Activated CD4-positive, alpha-beta T cell treated with anti-CD3 and anti-CD28 coated beads, Interleukin-2, amount 10 ng/mL, durations not matched to agents 7 days and 5 days (primary cell): ENCODE data around the gene STK32C. TPM values are rescaled to one million over a fixed set of nuclear protein-coding genes. Genes with fewer than 3 reads are reported as not detected.
"Not testable (repeated sequence)": the region's sequence is repeated elsewhere in the genome, so short reads cannot be mapped to it uniquely, and the experiment has no call there.

ENCODE experiments used
- CTCF ChIA-PET: fragments of 350-600 bp; sonication (Branson Sonifier 250); formaldehyde crosslinking; loops from one replicate; lab custom pipeline; 2021; ENCODE audit warnings: antibody characterized with exemption; lab: Charles Lee
- POLR2A ChIA-PET: fragments of 350-600 bp; sonication (Branson Sonifier 250); formaldehyde crosslinking; loops from one replicate; lab custom pipeline; 2021; ENCODE audit warnings: antibody characterized with exemption; lab: Charles Lee
- DNase-seq: peaks from one replicate; pipeline ENCODE4 v3.0.0-alpha.2; 2020
- H3K27ac Mint-ChIP-seq: one replicate; pipeline ENCODE4 v1.8.0; 2021; ENCODE audit warnings: mild to moderate bottlenecking, moderate library complexity, mixed read lengths
- H3K27me3 Mint-ChIP-seq: one replicate; pipeline ENCODE4 v1.8.0; 2021; ENCODE audit warnings: mixed read lengths
- H3K36me3 Mint-ChIP-seq: one replicate; pipeline ENCODE4 v1.8.0; 2021; ENCODE audit warnings: low read depth, mixed read lengths
- H3K4me1 Mint-ChIP-seq: one replicate; pipeline ENCODE4 v1.8.0; 2021; ENCODE audit warnings: mixed read lengths
- H3K4me3 Mint-ChIP-seq: one replicate; pipeline ENCODE4 v1.8.0; 2021; ENCODE audit warnings: mild to moderate bottlenecking, moderate library complexity, mixed read lengths
- H3K9me3 Mint-ChIP-seq: one replicate; pipeline ENCODE4 v1.8.0; 2021; ENCODE audit warnings: mixed read lengths
- total RNA-seq, 2 experiments: library from RNA; stranded (reverse); gene quantifications; one replicate each; pipeline ENCODE4 v1.2.3, GENCODE V29; 2021

The STK32C gene
- total RNA-seq, 2 experiments from 2014 or later, result 11.1 to 15.2 TPM

DNA sequence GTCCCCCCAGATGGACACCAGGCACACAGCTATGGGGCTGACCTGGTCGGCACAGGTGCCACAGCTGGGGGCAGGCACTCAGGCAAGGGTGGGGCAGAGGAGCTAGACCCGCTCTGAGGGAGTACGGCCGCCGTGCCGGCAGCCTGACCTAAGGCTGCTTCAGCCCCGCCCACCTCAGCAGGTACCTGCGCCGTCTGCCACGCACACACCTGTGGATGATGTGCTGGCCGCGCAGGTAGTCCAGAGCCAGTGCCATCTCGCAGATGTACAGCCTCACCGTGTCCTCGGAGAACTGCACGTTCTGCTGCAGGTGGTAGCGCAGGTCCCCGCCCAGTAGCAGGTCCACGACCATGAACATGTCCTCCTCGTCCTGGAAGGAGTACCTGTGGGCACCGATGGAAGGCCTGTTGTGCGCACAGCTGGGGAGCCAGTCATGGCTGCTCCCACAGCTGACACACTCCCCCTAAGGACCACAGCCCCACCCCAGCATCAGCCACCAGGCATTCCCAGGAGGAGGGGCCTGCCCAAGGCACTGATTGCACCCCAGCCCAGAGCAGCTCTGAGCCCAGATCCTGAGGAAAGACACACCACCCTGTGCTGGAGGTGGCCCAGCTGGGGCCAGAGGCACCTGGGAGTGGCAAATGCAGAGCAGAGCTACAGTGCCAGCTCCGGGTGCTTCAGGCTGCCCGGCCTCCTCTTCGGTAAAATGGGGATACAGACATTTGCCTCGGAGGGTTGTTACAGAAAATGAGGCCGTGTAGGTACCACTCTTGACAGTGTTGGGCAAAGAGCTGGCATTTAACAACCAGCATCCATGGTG, 81.0 kb downstream of the STK32C start:
- H3K36me3 Mint-ChIP-seq, result peaks cover 3% of the 10 kb centered on the region
- no peak overlapping the region for H3K4me3 Mint-ChIP-seq
- H3K9me3 Mint-ChIP-seq, result no peaks in the 10 kb centered on the region
- H3K27ac Mint-ChIP-seq, result no peak overlapping the region
- POLR2A ChIA-PET, result no interaction called here
- CTCF ChIA-PET, result interaction anchor here (1.0 kb wide), 1 partner anchor 188 kb away, joined by 3 read pairs; no protein-coding TSS in a partner anchor
- H3K4me1 Mint-ChIP-seq, result peaks cover 34% of the 10 kb centered on the region
- no peaks in the 10 kb centered on the region for H3K27me3 Mint-ChIP-seq
- DNase-seq, result no peak

DNA sequence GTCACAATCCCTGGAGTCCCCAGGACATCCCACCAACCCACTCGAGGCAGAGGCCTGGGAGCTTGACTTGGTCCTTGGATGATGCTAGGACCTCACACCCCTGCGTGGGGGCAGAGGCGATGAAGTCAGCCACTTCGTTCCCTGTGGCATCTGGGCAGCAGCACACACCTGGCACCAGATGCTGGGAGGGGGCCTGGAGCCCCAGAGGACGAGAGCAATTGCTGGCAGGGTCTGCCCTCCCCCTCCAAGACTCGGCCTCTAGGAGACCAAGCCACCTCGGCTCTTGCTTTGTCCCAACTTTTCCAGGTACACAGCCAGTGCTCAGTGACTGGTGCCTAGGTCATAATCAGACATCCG, 81.9 kb downstream of the STK32C start:
- H3K9me3 Mint-ChIP-seq, result no peaks in the 10 kb centered on the region
- ChIA-PET CTCF (interaction anchor here (1.0 kb wide), 2 partner anchors 189 to 227 kb away, joined by 3 read pairs; no protein-coding TSS in a partner anchor), POLR2A (no interaction called here)
- DNase-seq, result no peak
- peaks cover 24% of the 10 kb centered on the region for H3K4me1 Mint-ChIP-seq
- H3K27me3 Mint-ChIP-seq, result no peaks in the 10 kb centered on the region
- H3K4me3 Mint-ChIP-seq, result no peak overlapping the region
- no peak overlapping the region for H3K27ac Mint-ChIP-seq
- H3K36me3 Mint-ChIP-seq, result peaks cover 3% of the 10 kb centered on the region

DNA sequence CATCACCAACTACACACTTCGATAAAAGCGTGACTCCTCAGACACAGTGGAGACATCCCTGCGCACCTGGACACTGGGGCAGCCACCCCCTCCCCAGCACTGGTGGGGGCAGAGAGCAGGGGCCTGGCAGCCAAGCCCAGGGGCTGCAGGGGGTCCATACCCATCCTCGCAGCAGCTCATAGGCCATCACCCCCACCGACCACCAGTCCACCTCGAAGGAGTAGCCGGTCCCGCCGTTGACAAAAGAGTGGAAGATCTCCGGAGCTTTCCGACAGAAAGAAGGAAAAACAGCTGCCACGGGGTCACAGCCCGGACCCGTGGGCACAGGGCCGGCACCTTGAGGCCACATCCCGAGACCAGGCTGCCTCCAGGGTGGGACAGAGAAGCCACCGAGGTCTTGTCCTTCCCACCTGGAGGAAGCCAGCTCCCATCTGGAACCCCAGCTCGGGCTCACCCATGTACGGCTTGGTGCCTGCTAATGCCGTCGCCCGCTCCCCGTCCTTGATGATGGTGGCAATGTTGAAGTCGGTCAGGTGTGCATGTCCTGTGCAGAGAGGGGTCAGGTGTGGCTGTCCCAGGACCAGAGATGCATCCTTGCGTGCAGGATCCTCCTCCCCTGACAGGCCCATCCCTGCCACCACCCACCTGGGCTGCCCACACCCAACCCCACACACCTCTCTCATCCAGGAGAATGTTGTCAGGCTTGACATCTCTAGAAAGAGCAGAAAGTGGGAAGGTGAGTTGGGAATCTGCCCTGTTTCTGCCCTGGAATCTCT, 82.5 kb downstream of the STK32C start:
- peaks cover 21% of the 10 kb centered on the region for H3K4me1 Mint-ChIP-seq
- no peak for DNase-seq
- H3K27me3 Mint-ChIP-seq, result no peaks in the 10 kb centered on the region
- ChIA-PET POLR2A (no interaction called here), CTCF (interaction anchor here (1.0 kb wide), 2 partner anchors 67 to 227 kb away, joined by 3 read pairs; no protein-coding TSS in a partner anchor)
- no peak overlapping the region for H3K27ac Mint-ChIP-seq
- H3K4me3 Mint-ChIP-seq, result no peak overlapping the region
- H3K9me3 Mint-ChIP-seq, result no peaks in the 10 kb centered on the region
- H3K36me3 Mint-ChIP-seq, result peaks cover 3% of the 10 kb centered on the region

GRCh38 chr10:132224343-132225072, 83.2 kb downstream of the STK32C start:
- H3K36me3 Mint-ChIP-seq, result no peaks in the 10 kb centered on the region
- CTCF ChIA-PET, result interaction anchor here (1.0 to 1.9 kb wide), 4 partner anchors 10 to 228 kb away, joined by 3 to 5 read pairs (median 3); no protein-coding TSS in a partner anchor
- POLR2A ChIA-PET, result no interaction called here

DNA sequence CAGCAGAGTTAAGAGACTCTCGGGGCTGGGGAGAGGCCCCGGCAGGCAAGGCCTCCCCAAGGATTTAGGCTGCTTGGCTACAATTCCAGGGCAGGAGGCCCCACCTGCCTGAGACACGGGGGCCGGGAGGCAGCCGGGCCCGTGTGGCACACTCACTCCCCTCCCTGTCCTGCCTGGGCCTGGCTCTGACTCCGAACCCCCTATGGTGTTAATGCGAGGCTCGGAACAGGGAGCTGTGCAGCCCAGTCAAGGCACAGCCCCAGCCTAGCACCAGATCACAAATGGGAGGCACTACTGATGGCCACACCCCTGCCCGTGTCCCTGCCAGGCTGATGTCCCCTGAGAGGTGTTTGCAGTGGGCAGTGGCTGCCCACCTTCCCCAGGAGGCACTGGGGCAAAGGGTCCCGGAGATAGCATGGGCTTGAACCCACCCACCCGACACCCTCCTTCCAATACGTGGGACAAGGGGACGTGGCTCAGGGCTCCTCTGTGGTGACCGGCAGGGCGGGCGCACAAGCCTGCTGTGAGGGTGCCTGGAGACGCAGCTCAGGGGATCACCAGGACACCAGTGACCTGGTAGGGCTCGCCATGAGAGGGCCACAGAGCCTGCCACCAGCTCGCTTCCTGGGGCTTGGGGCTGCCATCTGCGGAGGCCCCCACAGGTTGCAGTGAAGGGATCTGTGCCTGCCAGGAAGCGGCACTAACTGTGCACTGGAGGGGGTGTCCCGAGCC, 84.0 kb downstream of the STK32C start:
- Mint-ChIP-seq H3K36me3 (no peaks in the 10 kb centered on the region), H3K27ac (peak overlapping the region; percentile 62), H3K4me3 (no peak overlapping the region), H3K27me3 (no peaks in the 10 kb centered on the region), H3K4me1 (peaks cover 8% of the 10 kb centered on the region), H3K9me3 (no peaks in the 10 kb centered on the region)
- DNase-seq, result no peak
- POLR2A ChIA-PET, result no interaction called here
- CTCF ChIA-PET, result interaction anchor here (0.7 to 1.9 kb wide), 4 partner anchors 10 to 274 kb away, joined by 3 to 5 read pairs (median 3); no protein-coding TSS in a partner anchor

More at GRCh38 chr10:132224343-132225072, 83.2 kb downstream of the STK32C start:
- DNase-seq, result no peak
- Mint-ChIP-seq H3K27ac (no peak overlapping the region), H3K9me3 (no peaks in the 10 kb centered on the region), H3K4me1 (peaks cover 13% of the 10 kb centered on the region), H3K4me3 (no peak overlapping the region), H3K27me3 (no peaks in the 10 kb centered on the region)

GRCh38 chr10:132223156-132223590, 84.6 kb downstream of the STK32C start:
- CTCF ChIA-PET, result interaction anchor here (0.7 to 1.9 kb wide), 3 partner anchors 9 to 274 kb away, joined by 3 to 5 read pairs (median 3); no protein-coding TSS in a partner anchor
- H3K27ac Mint-ChIP-seq, result peak overlapping the region; percentile 31
- peak; percentile 80 for DNase-seq
- H3K9me3 Mint-ChIP-seq, result no peaks in the 10 kb centered on the region
- no peaks in the 10 kb centered on the region for H3K27me3 Mint-ChIP-seq
- peaks cover 8% of the 10 kb centered on the region for H3K4me1 Mint-ChIP-seq
- H3K4me3 Mint-ChIP-seq, result no peak overlapping the region
- no peaks in the 10 kb centered on the region for H3K36me3 Mint-ChIP-seq
- POLR2A ChIA-PET, result no interaction called here

DNA sequence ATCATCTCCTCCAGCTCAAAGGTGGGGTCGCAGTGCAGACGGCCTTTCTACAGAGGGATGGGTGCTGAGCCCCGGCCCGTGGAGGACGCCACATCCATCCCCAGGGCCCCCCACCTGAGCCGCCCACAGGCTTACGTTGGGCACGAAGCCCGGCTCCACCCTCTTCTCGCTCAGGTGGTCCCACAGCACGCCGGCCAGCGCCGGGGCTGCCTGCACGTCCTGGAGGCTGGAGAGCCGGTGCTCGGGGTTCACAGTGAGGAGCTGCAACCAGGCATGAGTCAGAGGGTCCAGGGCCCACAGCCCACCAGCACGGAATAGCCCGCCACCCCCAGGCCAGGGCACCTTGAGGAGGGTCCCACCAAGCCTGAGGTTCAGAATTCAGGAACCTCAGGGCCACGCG, 85.0 kb downstream of the STK32C start:
- ChIA-PET POLR2A (no interaction called here), CTCF (interaction anchor here (1.9 kb wide), 1 partner anchor 9 kb away, joined by 5 read pairs; no protein-coding TSS in a partner anchor)
- H3K4me3 Mint-ChIP-seq, result no peak overlapping the region
- peaks cover 1% of the 10 kb centered on the region for H3K36me3 Mint-ChIP-seq
- peaks cover under 1% of the 10 kb centered on the region for H3K9me3 Mint-ChIP-seq
- H3K4me1 Mint-ChIP-seq, result peaks cover 8% of the 10 kb centered on the region
- no peak for DNase-seq
- H3K27ac Mint-ChIP-seq, result no peak overlapping the region
- no peaks in the 10 kb centered on the region for H3K27me3 Mint-ChIP-seq

GRCh38 chr10:132220996-132221395, 86.8 kb downstream of the STK32C start:
- H3K27ac Mint-ChIP-seq, H3K4me1 Mint-ChIP-seq, H3K9me3 Mint-ChIP-seq, CTCF ChIA-PET, H3K4me3 Mint-ChIP-seq, DNase-seq, POLR2A ChIA-PET, H3K27me3 Mint-ChIP-seq, H3K36me3 Mint-ChIP-seq: not testable (repeated sequence)

GRCh38 chr10:132220061-132220460, 87.7 kb downstream of the STK32C start:
- ChIA-PET POLR2A (no interaction called here), CTCF (interaction anchor here (1.0 to 1.3 kb wide), 2 partner anchors 25 to 72 kb away, joined by 3 read pairs; no protein-coding TSS in a partner anchor)
- DNase-seq, result no peak
- Mint-ChIP-seq H3K4me3 (no peak overlapping the region), H3K27me3 (no peaks in the 10 kb centered on the region), H3K9me3 (peaks cover 16% of the 10 kb centered on the region), H3K27ac (no peak overlapping the region), H3K4me1 (peaks cover 4% of the 10 kb centered on the region), H3K36me3 (peaks cover 9% of the 10 kb centered on the region)

GRCh38 chr10:132219486-132219885, 88.3 kb downstream of the STK32C start:
- ChIA-PET POLR2A (no interaction called here), CTCF (interaction anchor here (1.0 to 1.3 kb wide), 3 partner anchors 24 to 72 kb away, joined by 3 to 4 read pairs (median 3); no protein-coding TSS in a partner anchor)
- Mint-ChIP-seq H3K4me3 (no peak overlapping the region), H3K27me3 (no peaks in the 10 kb centered on the region), H3K9me3 (peaks cover 16% of the 10 kb centered on the region), H3K4me1 (peaks cover 4% of the 10 kb centered on the region), H3K36me3 (peaks cover 9% of the 10 kb centered on the region), H3K27ac (no peak overlapping the region)
- DNase-seq, result no peak

DNA sequence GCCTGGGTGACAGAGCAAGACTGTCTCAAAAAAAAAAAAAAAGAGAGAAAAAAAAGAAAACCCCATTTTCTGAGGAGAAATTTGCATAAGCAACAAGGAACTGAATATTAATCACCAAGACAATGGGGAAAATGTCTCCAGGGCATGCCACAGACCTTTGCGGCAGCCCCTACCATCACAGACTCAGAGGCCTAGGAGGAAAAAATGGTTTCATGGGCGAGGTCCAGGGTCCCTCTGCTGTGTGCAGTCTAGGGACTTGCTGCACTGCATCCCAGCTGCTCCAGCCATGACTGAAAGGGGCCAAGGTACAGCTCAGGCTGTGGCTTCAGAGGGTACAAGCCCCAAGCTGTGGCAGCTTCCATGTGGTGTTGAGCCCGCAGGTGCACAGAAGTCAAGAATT, 91.3 kb downstream of the STK32C start:
- CTCF ChIA-PET, result interaction anchor here (0.6 kb wide), 1 partner anchor 1059 kb away, joined by 4 read pairs; no protein-coding TSS in a partner anchor

More for the DNA sequence above, 91.3 kb downstream of the STK32C start:
- H3K4me1 Mint-ChIP-seq, H3K4me3 Mint-ChIP-seq, H3K36me3 Mint-ChIP-seq, POLR2A ChIA-PET, H3K27me3 Mint-ChIP-seq, DNase-seq, H3K27ac Mint-ChIP-seq: not testable (repeated sequence)
- H3K9me3 Mint-ChIP-seq, result peaks cover 23% of the 10 kb centered on the region
